Fibroblast of skin of right biceps (primary cell): Measurements from ENCODE around the gene ANKRD33.

Experiments used
- DNase-seq: peaks from one replicate; pipeline ENCODE4 v3.0.0-alpha.2; 2013

Gene ANKRD33

GRCh38 chr12:51887476-51888315 lies at the start of gene ANKRD33:
TSS of gene ANKRD33 (plus strand) at chr12:51888103. CDS start at chr12:51888187, 84 bp downstream.
- peak; percentile 35 for DNase-seq

- no peak for DNase-seq
These were observed 49.1 kb upstream of the ANKRD33 start for GRCh38 chr12:51838762-51839161.

- DNase-seq = no peak
These were observed 48.5 kb upstream of the ANKRD33 start for GRCh38 chr12:51839310-51839947.

GRCh38 chr12:51840966-51841365 lies 46.9 kb upstream of the ANKRD33 start:
- DNase-seq = no peak

GRCh38 chr12:51841727-51842126 lies 46.2 kb upstream of the ANKRD33 start:
- no peak for DNase-seq

GRCh38 chr12:51844854-51845253 lies 43.0 kb upstream of the ANKRD33 start:
- DNase-seq = no peak

GRCh38 chr12:51845482-51845881 lies 42.4 kb upstream of the ANKRD33 start:
- no peak for DNase-seq

GRCh38 chr12:51846271-51846691 lies 41.6 kb upstream of the ANKRD33 start:
- DNase-seq = no peak

GRCh38 chr12:51846911-51847642 lies 40.8 kb upstream of the ANKRD33 start:
- no peak for DNase-seq

- DNase-seq = no peak
These were observed 40.1 kb upstream of the ANKRD33 start for GRCh38 chr12:51847643-51848325.

GRCh38 chr12:51848326-51848727 lies 39.6 kb upstream of the ANKRD33 start, which contains the start of gene FIGNL2:
TSS of gene FIGNL2 (minus strand) at chr12:51848718. CDS start at chr12:51822413, 26,305 bp downstream.
- DNase-seq = no peak

GRCh38 chr12:51848841-51849735 lies 38.8 kb upstream of the ANKRD33 start:
- no peak for DNase-seq

GRCh38 chr12:51850081-51850964 lies 37.6 kb upstream of the ANKRD33 start:
- DNase-seq = no peak

GRCh38 chr12:51850965-51851299 lies 37.0 kb upstream of the ANKRD33 start:
- no peak for DNase-seq

- no peak for DNase-seq
These were observed 36.3 kb upstream of the ANKRD33 start for GRCh38 chr12:51851413-51852124.

- DNase-seq = no peak
These were observed 35.3 kb upstream of the ANKRD33 start for GRCh38 chr12:51852404-51853137.

GRCh38 chr12:51855586-51856428 lies 32.1 kb upstream of the ANKRD33 start:
- DNase-seq = peak; percentile 54

GRCh38 chr12:51860986-51861385 lies 26.9 kb upstream of the ANKRD33 start:
- DNase-seq = no peak
